Hypothalamus (tissue), 51 donors: Measurements from ENCODE around the gene FAM163B.
A peak's percentile ranks its signal among the peaks of the same experiment; 100 is the strongest.

Source experiments
- DNase-seq, 51 donors: peaks; one replicate each; lab custom pipeline; 2025; lab: John Stamatoyannopoulos, UW

FAM163B gene

GRCh38 chr9:133534346-133535291 is 74.6 kb downstream of the FAM163B start, which contains the start of gene ADAMTSL2:
Gene ADAMTSL2, plus strand, starts transcription at chr9:133534704. Its CDS starts 2,009 bp downstream, at chr9:133536713.
- DNase-seq = peak in 43 of 51 donors; percentile 17 to 79 (median 54)

- DNase-seq = peak in 13 of 51 donors; percentile 30 to 57 (median 47)
Observed at GRCh38 chr9:133533857-133534256, 75.3 kb downstream of the FAM163B start.

GRCh38 chr9:133532937-133533668 is 76.1 kb downstream of the FAM163B start:
- DNase-seq = peak in 41 of 51 donors; percentile 5 to 70 (median 36)

- DNase-seq = no peak
Observed at GRCh38 chr9:133531293-133531692, 77.9 kb downstream of the FAM163B start.

GRCh38 chr9:133529874-133530273 is 79.3 kb downstream of the FAM163B start:
- DNase-seq = no peak

- no peak for DNase-seq
Observed at GRCh38 chr9:133529457-133529856, 79.7 kb downstream of the FAM163B start.

GRCh38 chr9:133528876-133529241 is 80.3 kb downstream of the FAM163B start:
- no peak for DNase-seq

GRCh38 chr9:133528001-133528875 is 81.0 kb downstream of the FAM163B start:
- no peak for DNase-seq

GRCh38 chr9:133527444-133527920 is 81.7 kb downstream of the FAM163B start:
- DNase-seq = peak in 24 of 51 donors; percentile 8 to 67 (median 47)
